T-helper 2 cell treated with Interferon-gamma antibody and Interleukin-4, amounts not matched to agents 100 ng/mL and 5 ng/mL, for 36 hours (primary cell): ENCODE measurements around the gene MFF. TPM values are rescaled to one million over a fixed set of nuclear protein-coding genes. Genes with fewer than 3 reads are reported as not detected.
"Not testable (repeated sequence)": the region's sequence is repeated elsewhere in the genome, so short reads cannot be mapped to it uniquely, and the experiment has no call there.

ENCODE experiments used
- intact Hi-C: fragments of 100-400 bp; cut with micrococcal nuclease; formaldehyde crosslinking; loops from one replicate; pipeline ENCODE4 v1.15.1; 2023
- total RNA-seq: library from RNA; stranded (reverse); gene quantifications from 2 replicates; pipeline ENCODE4 v1.2.3, GENCODE V29; 2022

The MFF gene
- total RNA-seq, 1 donor from 2014 or later, result 62.8 TPM

DNA sequence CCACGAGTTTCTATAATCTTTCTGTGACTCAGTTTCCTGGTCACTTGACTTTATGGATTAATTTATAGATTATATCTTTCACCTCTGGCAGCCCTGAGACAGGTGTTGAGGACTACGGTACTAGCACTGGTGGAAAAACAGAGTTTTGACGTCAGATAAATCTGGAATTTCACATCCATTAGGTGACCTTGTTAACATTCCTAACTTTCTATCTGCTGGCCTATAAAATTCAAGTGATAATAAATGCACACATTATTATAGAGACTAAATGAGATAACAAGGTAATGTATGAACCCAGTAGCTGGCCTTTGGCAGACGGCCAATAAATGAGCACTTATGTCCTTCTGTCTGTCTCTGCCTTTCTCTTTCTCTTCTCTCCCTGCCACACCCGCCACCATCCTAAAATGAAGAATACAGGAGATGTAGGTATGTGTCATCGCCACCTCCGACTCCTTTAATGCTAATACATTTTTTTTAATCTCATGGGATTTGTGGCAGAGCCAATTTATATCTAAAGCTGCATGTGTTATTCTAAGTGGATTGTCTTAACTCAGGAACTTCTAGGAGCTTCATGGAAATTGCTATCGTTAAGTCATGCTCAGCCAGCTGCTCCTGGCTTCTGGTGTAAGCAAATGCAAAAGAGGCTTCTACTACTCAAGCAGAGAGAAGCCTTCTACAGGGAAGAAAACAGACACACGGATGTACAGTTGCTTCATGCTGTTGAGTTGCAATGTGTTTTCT, 51.8 kb downstream of the MFF start:
- intact Hi-C loops, result no loop called here

DNA sequence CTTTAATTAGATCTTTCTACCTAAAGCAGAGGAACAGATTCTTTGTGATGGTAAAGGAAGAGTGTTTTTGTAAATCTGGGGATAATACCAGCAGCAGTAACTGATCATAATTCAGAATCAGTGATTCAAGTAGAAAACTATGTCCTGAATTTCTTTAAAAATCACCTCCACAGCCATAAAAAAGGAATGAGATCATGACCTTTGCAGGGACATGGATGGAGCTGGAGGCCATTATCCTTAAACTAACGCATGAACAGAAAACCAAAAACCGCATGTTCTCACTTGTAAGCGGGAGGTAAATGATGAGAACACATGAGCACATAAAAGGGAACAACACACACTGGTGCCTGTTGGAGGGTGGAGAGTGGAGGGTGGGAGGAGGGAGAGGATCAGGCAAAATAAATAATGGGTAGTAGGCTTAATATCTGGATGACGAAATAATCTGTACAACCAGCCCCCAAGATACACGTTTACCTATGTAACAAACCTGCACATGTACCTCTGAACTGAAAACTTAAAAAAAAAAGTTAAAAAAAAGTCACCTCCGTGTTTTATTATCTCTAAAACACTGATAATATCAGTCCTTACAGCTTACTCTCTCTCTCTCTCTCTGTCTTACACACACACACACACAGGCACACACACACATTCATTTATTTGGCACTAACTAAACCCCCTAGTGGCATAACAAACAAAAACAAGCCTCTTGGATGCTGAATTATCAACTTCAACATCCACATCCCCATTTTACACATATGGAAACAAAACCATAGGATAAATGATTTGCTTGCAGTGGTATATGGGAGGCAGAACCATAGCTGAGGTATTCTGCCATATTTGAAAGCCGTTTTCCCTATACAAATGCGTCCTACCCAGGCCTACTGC, 52.7 kb downstream of the MFF start:
- intact Hi-C loops, result no loop called here

DNA sequence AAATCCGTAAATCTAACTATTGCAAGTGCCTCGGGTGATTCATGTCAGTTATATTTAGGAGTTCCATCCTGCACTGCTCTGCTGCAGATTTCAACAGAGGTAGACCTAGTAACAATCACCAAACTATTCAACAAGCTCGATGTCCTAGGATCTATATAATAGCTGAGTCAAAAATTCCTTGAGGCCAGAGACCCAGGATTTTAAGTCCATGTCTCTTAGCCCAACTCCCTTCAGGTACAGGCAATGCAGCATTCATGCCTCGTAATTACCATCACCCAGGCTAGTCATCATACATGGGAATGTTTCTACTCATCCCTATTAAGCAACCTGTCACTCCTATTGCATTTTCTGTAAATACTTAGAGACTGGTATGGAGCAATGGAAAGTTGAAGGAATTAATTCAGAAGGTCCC, 53.3 kb downstream of the MFF start:
- intact Hi-C loops, result no loop called here

DNA sequence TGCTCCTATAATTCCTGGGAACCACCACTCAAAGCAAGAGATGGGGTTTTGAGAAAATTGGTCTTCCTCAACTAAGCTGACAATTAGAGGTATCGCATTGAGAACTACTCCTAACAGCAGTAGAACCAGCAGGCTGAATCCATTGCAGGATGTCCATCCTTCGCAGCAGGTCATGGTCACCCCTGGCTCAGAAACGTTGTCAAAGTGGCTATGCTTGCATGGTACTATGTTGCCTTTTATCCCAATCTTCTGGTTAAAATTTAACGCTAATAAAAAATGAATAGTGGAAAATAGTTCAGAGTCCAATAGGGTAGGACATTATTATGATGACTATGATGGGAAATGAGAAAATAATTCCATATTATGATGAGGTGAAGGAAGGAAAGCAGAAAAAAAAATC, 54.0 kb downstream of the MFF start, which contains the start of gene TM4SF20:
Gene TM4SF20, minus strand, starts transcription at position 212 of the 400 bp plus-strand sequence. Its CDS starts 38 bp downstream, at position 174.
- intact Hi-C loops, result no loop called here

DNA sequence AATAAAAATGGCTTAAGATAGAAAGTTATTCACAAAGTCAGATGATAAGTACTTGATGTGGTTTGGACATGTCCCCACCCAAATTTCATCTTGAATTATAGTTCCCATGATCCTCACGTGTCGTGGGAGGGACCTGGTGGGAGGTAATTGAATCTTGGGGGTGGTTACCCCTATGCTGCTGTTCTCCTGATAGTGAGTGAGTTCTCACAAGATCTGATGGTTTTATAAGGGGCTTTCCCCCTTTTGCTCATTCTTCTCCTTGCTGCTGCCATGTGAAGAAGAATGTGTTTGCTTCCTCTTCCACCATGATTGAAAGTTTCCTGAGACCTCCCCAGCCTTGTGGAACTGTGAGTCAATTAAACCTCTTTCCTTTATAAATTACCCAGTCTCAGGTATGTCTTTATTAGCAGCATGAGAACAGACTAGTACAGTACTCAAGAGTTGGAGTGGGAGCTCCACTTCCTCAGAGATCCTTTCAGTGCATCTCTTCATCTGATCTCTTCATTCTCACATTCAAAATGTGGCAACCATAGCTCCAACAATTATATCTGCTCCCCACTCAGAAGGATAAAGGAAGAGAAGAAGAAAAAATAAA, 57.3 kb downstream of the MFF start:
- intact Hi-C loops, result not testable (repeated sequence)

DNA sequence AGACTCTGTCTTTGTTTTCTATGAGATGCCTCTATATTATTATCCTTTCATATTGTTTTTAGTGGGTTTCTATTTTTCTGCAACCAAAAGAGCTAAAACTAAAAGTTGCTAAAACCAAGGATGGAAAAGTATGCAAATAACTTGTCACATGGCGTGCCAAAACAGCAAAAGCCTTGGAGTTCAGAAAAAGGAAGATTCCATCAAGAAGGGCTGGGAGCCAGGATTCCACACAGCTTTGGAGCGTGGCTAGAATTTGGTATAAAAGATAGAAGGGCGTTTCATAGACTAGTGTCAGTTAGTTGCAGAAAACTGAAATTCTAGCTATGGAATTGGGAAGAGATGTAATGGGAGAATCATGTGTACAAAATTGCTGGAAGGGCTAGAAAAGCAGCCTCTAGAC, 58.6 kb downstream of the MFF start:
- intact Hi-C loops, result no loop called here

DNA sequence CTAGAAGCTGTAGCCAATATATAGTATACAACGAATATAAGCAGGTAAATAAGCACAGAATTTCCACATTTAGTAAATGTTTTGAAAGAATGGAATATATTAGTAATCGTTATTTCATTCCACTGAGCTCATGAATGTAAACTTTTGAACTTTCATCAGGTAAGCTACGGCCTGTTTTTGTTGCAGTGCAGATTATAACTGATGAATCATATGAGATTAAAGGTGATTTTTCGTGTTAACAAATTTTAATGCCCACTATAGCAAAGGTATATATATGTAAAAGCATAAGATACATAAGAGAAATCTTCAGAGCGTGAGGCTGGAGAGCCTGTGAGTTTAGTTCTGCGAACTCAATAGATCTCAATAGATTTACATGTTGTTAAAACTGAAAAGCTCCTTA, 61.6 kb downstream of the MFF start:
- intact Hi-C loops, result no loop called here

DNA sequence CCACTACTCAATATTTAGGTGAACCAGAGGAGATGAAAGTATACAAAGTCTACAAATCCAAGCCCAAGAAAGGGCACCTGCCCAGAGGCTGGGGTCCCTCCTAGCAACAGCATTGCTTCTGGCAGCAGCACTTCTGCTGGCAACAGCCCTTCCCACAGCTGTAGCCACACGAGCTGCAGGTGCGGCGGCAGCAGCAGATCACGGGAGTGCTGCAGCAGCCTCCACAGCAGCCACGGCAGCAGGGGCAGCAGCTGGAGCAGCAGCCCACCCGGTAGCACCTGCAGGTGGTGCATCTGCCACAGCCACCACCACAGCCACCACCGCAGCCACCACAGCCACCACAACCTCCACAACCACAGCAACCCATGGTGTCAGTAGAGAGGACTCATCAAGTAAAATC, 62.5 kb downstream of the MFF start, which contains the start of gene SCYGR1:
Gene SCYGR1, minus strand, starts transcription at position 367 of the 400 bp plus-strand sequence. Its CDS starts 0 bp downstream, at position 367.
- intact Hi-C loops, result not testable (repeated sequence)

DNA sequence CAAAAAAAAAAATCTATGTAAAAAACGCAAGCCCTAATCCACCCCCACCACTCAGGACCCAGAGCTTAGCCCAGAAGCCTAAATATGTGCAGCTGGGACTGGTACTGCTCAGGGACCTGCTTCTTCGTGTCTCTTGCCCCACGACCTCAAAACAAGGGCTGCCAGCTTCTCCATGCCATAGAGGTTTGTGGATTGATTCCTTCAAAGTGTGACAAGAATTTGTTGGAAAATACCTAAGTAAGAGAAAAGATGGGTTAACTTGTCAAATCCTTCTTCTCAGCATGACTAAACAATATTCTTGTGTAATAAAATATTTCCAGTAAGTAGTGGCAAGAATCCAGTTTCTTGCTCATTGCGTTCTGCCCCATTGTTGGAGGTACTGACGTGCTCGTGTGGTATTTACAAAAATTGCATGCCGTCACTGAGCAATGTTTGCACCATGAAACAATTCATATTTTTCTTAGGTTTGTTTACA, 63.5 kb downstream of the MFF start:
- intact Hi-C loops, result no loop called here

DNA sequence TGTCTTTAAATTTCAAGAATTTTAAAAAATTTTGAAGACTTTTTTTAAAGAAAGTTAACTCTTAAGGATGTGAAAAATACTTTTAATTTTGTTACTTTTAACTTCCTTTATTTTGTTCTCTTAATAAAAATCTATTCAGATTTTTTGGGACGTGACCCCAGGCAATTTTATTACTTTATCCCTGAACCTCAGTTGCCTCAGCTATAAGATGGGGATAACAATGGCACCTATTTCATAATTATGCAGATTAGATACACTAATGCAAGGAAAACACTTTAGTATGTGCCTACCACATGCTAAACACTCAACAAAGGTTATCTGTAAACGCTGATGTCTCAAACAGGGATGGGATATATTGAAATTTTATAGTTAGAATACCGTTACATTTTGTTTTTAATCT, 64.2 kb downstream of the MFF start:
- intact Hi-C loops, result no loop called here

DNA sequence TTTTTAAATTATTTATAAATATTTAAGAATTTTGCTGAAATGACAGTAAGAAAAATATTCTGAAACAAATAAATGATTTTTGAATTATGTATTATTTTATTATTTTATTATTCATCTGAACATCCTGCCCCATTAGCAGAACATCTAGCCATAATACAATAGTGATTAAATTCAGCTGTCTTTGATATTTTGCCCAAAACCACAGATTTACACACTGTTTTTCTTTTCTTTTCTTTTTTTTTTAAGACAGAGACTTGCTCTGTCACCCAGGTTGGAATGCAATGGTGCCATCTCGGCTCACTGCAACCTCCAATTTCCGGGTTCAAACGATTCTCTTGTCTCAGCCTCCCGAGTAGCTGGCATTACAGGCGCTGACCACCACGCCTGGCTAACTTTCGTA, 64.6 kb downstream of the MFF start:
- intact Hi-C loops, result no loop called here

DNA sequence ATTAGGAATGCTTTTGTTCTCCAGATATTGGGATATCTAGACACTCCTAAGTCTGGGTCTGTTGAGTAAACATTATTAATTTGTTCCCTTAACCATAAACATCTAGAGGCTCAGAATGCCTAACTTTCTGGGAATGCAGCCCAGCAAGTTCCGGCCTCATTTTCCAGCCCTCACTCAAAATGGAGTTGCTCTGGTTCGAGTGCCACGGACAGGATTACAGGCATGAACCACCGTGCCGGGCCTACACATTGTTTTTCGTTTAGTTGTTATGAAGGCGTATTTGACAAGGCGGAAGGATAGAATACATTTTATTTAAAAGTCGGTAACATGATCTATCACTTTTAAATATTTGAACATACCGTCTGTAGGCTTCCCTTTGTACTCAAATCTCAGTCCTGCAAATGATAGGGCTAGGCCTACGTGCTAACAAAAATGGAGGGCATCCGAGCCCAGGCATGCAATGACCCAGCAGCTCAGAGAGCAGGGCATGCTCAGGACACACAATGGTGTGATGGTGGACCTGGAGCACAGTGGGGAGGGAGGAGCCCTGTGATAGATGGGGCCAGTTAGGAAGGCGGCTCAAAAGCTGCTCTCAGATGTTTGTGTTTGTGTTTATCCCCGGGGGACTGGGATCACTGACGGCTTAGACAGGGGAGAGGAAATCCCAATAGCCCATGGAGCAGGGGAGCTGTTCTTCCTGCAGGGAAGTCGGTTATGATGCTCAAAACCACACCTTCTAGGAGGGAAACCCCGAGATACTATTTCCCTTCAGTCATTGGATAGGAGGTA, 65.6 kb downstream of the MFF start:
- intact Hi-C loops, result no loop called here

DNA sequence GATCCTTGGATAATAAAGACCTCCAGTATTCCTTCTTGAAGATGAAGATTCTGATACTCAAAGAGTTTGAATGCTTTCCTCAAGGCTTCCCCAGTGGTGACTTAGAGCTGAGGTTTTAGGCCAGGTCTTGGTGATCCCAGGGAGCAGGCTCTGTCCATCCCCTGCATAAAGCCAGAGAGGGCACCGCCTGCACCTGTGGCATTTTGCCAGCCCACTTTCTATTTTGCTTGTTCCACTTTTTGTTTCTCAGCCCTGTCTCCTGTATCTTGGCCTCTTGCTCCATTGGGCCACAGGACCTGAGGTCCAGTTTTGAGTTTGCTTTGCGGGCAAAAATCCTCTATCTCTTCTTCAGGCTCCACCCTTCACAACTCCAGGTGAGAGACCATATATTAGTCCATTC, 69.3 kb downstream of the MFF start:
- intact Hi-C loops, result no loop called here

DNA sequence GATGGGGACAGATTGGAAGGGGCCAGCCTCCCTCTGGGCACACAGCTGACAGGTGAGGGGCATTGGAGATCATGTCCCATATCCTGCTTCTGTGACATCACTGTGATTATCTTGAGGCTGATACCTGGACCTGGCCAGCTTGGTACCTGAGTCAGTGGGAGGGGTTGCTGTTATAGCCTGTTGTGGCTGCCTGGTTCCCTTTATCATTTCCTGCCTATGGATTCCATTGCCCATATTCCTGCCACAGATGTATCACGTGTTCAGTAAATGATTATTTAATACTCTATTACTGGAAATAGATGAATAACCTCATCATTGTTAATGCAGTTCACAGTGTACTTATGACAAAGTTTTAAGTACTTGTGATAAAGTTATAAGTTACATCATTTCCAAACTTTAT, 70.5 kb downstream of the MFF start:
- intact Hi-C loops, result no loop called here

DNA sequence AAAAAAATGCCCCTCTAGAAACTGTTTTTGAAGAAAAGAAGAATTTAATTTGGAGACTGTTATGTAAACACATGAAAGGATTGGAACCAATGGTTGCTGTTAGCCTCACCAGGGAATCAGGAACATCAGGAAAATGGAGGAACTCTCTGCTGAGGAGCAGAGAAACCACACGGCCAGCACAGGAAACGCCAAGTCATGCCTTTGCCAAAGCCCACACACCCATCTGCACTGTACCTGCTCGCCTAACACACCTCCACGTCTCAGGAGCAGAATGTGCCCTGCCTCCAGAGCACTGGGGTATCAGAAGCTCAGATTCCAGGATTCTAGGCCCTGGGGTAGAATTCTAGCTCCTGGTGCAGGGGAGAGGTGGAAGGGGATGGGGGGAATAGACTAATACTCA, 72.5 kb downstream of the MFF start:
- intact Hi-C loops, result no loop called here

DNA sequence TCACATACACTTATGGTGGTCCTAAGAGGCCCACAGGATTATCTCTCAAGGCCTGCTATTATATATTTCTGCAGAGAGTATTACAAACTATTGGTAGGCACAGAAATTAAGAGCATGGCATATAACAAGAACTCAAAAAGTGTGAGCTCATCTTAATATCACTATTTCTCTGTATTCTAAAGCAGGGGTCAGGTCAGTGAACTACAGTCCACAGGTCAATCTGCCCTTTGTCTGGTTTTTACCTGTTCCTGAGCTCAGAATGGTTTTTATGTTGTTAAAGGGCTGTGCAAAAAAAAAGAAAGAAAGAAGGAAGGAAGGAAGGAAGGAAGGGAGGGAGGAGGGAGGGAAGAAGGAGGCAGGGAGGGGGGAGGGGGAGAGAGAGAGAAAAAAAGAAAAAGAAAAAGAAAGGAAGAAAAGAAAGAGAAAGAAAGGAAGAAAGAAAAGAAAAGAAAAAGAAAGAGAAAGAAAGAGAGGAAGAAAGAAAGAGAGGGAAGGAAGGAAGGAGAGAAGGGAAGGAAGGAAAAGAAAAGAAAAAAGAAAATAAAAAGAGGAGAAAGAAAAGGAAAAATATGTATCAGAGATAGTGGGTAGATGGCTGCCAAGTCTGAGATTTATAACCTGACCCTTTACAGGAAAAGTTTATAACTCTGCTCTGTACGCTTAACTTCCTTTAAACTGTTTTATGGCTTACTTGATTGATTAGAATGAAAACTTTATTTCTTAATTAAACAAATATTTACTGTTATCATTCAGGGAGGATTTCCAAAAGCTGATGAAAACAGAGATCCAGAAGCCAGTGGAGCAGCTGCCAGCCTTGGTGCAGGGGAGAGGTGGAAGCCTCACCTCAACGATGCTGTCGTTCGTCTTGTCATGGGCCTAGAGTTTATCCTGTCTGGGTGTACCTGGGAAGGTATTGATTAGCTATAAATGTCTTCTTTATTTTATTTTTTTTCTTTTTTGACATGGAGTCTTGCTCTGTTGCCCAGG, 73.9 kb downstream of the MFF start:
- intact Hi-C loops, result no loop called here

DNA sequence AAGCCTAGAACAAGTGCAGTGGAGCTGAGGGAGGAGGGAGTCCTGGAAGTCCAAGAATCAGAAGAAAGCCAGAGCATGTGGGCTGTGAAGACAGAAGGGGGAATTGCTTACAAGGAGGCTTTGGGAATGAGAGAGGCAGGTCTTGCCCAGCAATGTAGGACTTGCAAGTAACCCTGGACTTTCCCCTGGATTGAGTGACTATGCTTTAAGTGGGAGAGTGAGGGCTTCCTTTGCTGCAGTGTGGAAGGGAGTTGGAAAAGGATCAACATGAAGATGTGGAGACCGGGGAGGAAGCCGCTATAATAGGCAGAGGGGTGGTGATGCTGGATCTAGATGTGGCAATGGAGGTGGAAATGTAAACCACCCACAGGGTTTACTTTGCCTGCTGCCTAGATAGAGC, 76.5 kb downstream of the MFF start:
- intact Hi-C loops, result no loop called here

DNA sequence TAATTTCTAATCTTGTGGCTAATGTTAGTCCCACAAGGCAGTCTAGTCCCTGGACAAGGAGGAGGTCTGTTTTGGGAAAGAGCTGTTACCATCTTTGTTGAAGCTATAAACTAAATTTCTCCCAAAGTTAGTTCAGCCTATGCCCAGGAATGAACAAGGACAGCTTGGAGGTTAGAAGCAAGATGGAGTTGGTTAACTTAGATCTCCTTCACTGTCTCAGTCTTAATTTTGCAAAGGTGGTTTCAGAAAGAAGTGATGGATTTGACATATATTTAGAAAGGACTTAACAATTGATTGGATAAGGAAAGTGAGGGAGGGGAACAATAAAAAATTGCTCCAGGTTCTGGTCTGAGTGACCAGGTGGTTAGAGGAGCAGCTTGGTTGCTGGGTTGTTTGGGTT, 77.3 kb downstream of the MFF start:
- intact Hi-C loops, result no loop called here

DNA sequence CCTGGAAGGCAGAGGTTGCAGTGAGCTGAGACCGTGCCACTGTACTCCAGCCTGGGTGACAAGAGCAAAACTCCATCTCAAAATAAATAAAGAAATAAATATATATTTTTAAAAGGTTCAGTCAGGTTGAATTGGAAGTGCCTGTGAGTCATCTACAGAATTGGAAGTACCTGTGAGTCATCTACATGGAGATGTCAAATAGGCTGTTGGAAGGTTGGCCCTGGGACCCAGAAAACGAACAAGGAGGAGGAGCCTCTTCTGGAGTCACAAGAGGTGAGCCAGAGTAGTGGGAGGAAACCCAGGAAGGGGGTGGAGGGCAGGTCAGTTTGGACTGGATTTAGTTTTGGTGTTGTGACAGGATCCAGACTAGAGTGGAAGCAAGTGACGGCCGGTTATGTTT, 77.9 kb downstream of the MFF start:
- intact Hi-C loops, result no loop called here
